Heart right ventricle (tissue), 16 donors: Measurements from ENCODE around the gene AGPAT3. TPM values are rescaled to one million over a fixed set of nuclear protein-coding genes. Genes with fewer than 3 reads are reported as not detected.

Experiments
- ATAC-seq, 8 donors: fragments of 200-7000 bp; cut with Tn5 transposase; one replicate each; pipeline ENCODE4 v1.9.1; 2020; ENCODE audit warnings: mild to moderate bottlenecking in 8 of 8, moderate library complexity in 8 of 8, moderate number of reproducible peaks in 1 of 8
- DNase-seq, 2 donors: peaks; one replicate each; pipeline ENCODE4 v3.0.0-alpha.2; 2020
- H3K27ac ChIP-seq, 10 donors: fragments of 200-600 bp; sonication (generic) in 2 of 10; one replicate each; pipeline versions ENCODE4 v1.5.0 to v1.8.0; 2020 to 2022; ENCODE audit warnings: mild to moderate bottlenecking in 3 of 10
- H3K27me3 ChIP-seq, 7 donors: fragments of 200-600 bp; one replicate each; pipeline ENCODE4 v1.8.0; 2021 to 2022; ENCODE audit warnings: mild to moderate bottlenecking in 2 of 7
- H3K36me3 ChIP-seq, 9 donors: fragments of 200-600 bp; sonication (generic) in 1 of 9; one replicate each; pipeline versions ENCODE4 v1.5.0 to v1.8.0; 2020 to 2022; ENCODE audit warnings: mild to moderate bottlenecking in 2 of 9
- H3K4me1 ChIP-seq, 9 donors: fragments of 200-600 bp; sonication (generic) in 1 of 9; one replicate each; pipeline versions ENCODE4 v1.5.0 to v1.8.0; 2020 to 2022; ENCODE audit warnings: mild to moderate bottlenecking in 4 of 9
- H3K4me3 ChIP-seq, 10 donors: fragments of 200-600 bp; sonication (generic) in 2 of 10; one replicate each; pipeline versions ENCODE4 v1.5.0 to v1.8.0; 2020 to 2022; ENCODE audit warnings: mild to moderate bottlenecking in 7 of 10, moderate library complexity in 2 of 10
- H3K9me3 ChIP-seq, 11 donors: fragments of 200-600 bp in 10 of 11; sonication (generic) in 2 of 11; one replicate each; pipeline versions ENCODE4 v1.5.0 to v1.8.0; 2013 to 2022; ENCODE audit warnings: mild to moderate bottlenecking in 2 of 11, control low read depth in 1 of 11, moderate library complexity in 1 of 11
- WGBS, 2 donors: extraction: QIAGEN DNeasy Blood & Tissue Kit; methylation state at CpG; one replicate each; pipeline ENCODE4 v1.1.7; 2013; ENCODE audit warnings: inconsistent platforms in 1 of 2; 5-methylcytosine and 5-hydroxymethylcytosine counted together
- intact Hi-C, 10 donors: fragments of 100-400 bp; cut with DNase I; formaldehyde crosslinking; loops; one replicate each; pipeline versions ENCODE4 v1.11.1 to v1.14.2; 2022
- polyA plus RNA-seq, 2 donors: library from polyadenylated mRNA; stranded (reverse); fragments of 200-250 nt; gene quantifications; one replicate each; pipeline ENCODE4 v1.2.3, GENCODE V29; 2013
- total RNA-seq, 10 donors: library from RNA; stranded (reverse); fragmentation: NEBNext Ultra II Directional in 3 of 10; extraction: Animal tissue kit (Norgen Biotek cat#: 25700) in 3 of 10; gene quantifications; one replicate each; pipeline versions ENCODE4 v1.2.1 to v1.2.4, GENCODE V29; 2021 to 2023
- TF ChIP-seq, protein P1 (sequence below), 9 donors: fragments of 200-600 bp; sonication (generic) in 2 of 9; IDR thresholded peaks; one replicate each; pipeline versions ENCODE4 v1.5.0 to v1.8.0; 2021 to 2022; ENCODE audit warnings: antibody characterized with exemption in 9 of 9, mild to moderate bottlenecking in 5 of 9, moderate library complexity in 1 of 9
- donor health status: Arrhythmogenic right ventricular cardiomyopathy.
- donor health status: ischemic (EF 13 %, LVEDD 7.1; RV severe dilation, severe dysfunction).
- donor health status: healthy with polysubstance abuse.
- donor health status: DM: no; HTN: yes; CAD: no.
- donor health status: DM: no; HTN: no; CAD: no.
- donor health status: ischemic (EF 25% LVEDD 6.9; RV normal size, moderate dysfunction).
- donor health status: ischemic (EF 25% LVEDD 5.7; RV mildly dilated, moderate dysfunction).
- donor health status: healthy.
- donor health status: DM: yes; HTN: yes; CAD: no.
- donor health status: Ischemic cardiomyopathy.
- donor health status: ischemic (EF 35%, LVEDD 5.7; RV mildly dilated, moderate dysfunction).
- donor health status: nonischemic (EF 11% LVEDD 7.7; RV severe dilation, severe dysfunction).
- donor health status: DM: yes; HTN: yes; CAD: no.
- donor health status: PGD.
- donor health status: ischemic (EF 29% LVEDD 5.4; RV normal size, mild dysfunction).
- donor health status: nonischemic (EF 23%, LVEDD 6.1; RV moderate dilation, normal function).

Gene AGPAT3
- total and polyA plus RNA-seq, 12 donors, result 19.7 to 110 (median 65.6) TPM

DNA sequence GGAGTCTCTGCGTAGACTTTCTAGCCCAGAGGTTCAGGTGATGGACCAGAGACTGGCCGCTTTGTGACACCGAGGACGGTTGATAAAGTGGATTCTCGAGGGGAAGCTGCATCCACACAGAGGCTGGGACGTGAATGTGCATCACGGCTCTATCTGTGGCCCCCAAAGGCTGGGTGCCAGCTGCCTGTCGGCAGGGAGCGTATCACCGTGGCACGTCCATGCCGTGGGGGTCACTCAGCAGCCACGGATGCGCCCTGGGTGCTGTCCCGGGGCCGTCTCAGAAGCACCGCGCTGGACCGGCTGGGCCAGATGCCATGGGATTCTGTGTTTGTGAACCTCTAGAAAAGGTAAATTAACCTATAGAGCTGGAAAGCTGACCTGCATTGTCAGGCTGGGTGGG is 89.9 kb downstream of the AGPAT3 start:
- H3K27ac ChIP-seq, result no peak overlapping the region
- intact Hi-C loops, result loop anchor here in 1 of 10 donors (5.0 kb wide), 1 partner anchor 148 kb away; no protein-coding TSS in a partner anchor

DNA sequence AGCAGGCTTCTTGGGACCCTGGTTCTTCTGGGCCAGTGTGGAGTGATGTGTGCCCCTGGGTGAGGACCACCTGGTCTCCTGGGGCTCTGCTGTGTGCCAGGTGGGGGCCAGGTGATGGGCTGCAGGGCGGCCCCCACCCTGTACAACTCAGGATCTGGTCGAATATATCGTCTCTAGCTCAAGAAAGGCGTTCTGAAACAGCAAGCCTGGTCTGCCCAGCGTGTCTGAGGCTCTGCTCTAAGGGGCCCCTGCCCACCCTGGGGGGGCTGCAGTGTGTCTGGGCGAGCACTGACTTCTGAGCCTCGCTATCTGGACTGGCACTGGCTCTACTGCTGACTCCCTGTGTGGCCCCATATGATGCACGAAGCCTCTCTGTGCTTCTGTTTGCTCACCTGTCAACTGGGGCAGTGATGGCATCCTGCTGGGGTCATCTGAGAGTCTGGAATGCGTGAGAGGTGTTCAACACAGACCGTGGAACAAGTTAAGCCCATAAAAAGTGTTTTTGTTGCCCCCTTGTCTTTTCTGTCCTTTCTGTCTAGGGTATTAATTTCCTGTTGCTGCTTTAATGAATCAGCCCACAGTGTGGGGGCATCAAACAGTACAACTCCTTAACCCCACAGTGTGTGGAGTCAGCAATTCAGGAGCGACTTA is 91.1 kb downstream of the AGPAT3 start:
- intact Hi-C loops, result loop anchor here in 1 of 10 donors (5.0 kb wide), 1 partner anchor 149 kb away; no protein-coding TSS in a partner anchor
- Histone ChIP-seq H3K27me3 (no peaks in the 10 kb centered on the region), H3K4me3 (no peak overlapping the region), H3K36me3 (peaks cover 0 to 26% (median 10%) of the 10 kb centered on the region in 9 donors), H3K4me1 (peaks cover 0 to 38% (median 26%) of the 10 kb centered on the region in 9 donors), H3K27ac (peak overlapping the region in 2 of 10 donors; percentile 40 to 49), H3K9me3 (no peaks in the 10 kb centered on the region)
- ATAC-seq (peak in 1 of 8 donors; percentile 22), DNase-seq (no peak)
- WGBS, 2 donors, result 84 to 87% methylated on average over 11 of the region's 11 CpGs
- TF ChIP-seq, protein P1, sequence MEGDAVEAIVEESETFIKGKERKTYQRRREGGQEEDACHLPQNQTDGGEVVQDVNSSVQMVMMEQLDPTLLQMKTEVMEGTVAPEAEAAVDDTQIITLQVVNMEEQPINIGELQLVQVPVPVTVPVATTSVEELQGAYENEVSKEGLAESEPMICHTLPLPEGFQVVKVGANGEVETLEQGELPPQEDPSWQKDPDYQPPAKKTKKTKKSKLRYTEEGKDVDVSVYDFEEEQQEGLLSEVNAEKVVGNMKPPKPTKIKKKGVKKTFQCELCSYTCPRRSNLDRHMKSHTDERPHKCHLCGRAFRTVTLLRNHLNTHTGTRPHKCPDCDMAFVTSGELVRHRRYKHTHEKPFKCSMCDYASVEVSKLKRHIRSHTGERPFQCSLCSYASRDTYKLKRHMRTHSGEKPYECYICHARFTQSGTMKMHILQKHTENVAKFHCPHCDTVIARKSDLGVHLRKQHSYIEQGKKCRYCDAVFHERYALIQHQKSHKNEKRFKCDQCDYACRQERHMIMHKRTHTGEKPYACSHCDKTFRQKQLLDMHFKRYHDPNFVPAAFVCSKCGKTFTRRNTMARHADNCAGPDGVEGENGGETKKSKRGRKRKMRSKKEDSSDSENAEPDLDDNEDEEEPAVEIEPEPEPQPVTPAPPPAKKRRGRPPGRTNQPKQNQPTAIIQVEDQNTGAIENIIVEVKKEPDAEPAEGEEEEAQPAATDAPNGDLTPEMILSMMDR (IDR thresholded peaks at IDR 0.05), result no peak

More for the DNA sequence above, 89.9 kb downstream of the AGPAT3 start:
- no peaks in the 10 kb centered on the region for H3K27me3 ChIP-seq
- TF ChIP-seq, protein P1 (IDR thresholded peaks at IDR 0.05), result no peak
- ATAC-seq (no peak), DNase-seq (no peak)
- 84 to 86% methylated on average over 19 of the region's 19 CpGs for WGBS, 2 donors
- H3K4me1 ChIP-seq, result peaks cover 0 to 40% (median 26%) of the 10 kb centered on the region in 9 donors
- no peak overlapping the region for H3K4me3 ChIP-seq
- H3K36me3 ChIP-seq, result peaks cover 0 to 22% (median 4%) of the 10 kb centered on the region in 9 donors
- H3K9me3 ChIP-seq, result peaks cover 0 to under 1% (median 0%) of the 10 kb centered on the region in 11 donors

DNA sequence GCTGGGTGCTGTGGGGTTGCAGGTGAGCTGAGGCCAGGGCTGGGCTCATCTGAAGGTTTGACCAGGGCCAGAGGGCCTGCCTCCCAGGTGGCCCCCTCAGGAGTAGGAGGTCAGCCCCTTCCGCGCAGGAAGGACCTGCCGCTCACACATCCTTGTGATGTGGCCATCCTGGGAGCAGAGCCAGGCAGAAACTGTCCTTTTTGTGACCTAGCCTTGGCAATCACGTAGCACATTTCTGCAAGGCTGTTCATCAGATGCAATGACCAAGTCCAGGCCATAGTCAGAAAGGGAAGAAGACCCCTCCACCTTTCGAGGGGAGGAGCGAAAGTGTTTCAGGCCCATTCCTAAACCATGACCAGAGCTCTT is 91.6 kb downstream of the AGPAT3 start:
- intact Hi-C loops, result loop anchor here in 1 of 10 donors (5.0 kb wide), 1 partner anchor 149 kb away; no protein-coding TSS in a partner anchor

DNA sequence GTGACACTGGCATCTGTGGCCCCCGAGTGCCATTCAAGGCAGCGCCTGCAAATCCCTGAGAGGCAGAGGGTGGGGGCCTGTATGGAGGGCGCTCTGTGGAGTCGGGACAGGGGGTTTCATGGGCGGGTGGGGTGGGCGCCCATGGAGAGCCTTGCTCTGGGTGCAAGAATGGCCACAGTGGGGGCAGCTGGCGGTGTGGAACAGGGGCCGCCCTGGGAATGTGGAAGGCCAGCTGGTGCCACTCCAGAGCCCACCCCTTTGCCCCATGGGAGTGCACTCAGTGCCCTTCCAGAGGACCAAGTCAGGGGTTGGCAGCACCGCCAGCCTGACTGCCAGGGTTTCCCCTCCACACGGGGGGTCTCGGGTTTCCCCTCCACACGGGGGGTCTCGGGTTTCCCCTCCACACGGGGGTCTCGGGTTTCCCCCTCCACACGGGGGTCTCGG is 92.1 kb downstream of the AGPAT3 start:
- Histone ChIP-seq H3K36me3 (peaks cover 0 to 32% (median 12%) of the 10 kb centered on the region in 9 donors), H3K4me1 (peaks cover 0 to 38% (median 26%) of the 10 kb centered on the region in 9 donors), H3K27ac (no peak overlapping the region), H3K4me3 (no peak overlapping the region), H3K27me3 (no peaks in the 10 kb centered on the region), H3K9me3 (no peaks in the 10 kb centered on the region)
- DNase-seq (no peak), ATAC-seq (peak in 1 of 8 donors; percentile 31)
- intact Hi-C loops, result loop anchor here in 1 of 10 donors (5.0 kb wide), 1 partner anchor 150 kb away; no protein-coding TSS in a partner anchor
- WGBS, 2 donors, result 75 to 77% methylated on average over 14 to 17 of the region's 17 CpGs
- TF ChIP-seq, protein P1 (IDR thresholded peaks at IDR 0.05), result no peak

More for the DNA sequence above, 91.6 kb downstream of the AGPAT3 start:
- H3K36me3 ChIP-seq, result peaks cover 0 to 29% (median 12%) of the 10 kb centered on the region in 9 donors
- no peaks in the 10 kb centered on the region for H3K9me3 ChIP-seq
- no peaks in the 10 kb centered on the region for H3K27me3 ChIP-seq
- H3K27ac ChIP-seq, result peak overlapping the region in 2 of 10 donors; percentile 40 to 49
- ATAC-seq (peak; percentile 9 to 75 (median 46)), DNase-seq (no peak)
- no peak overlapping the region for H3K4me3 ChIP-seq
- WGBS, 2 donors, result 45 to 46% methylated on average over 6 of the region's 6 CpGs
- peaks cover 0 to 38% (median 26%) of the 10 kb centered on the region in 9 donors for H3K4me1 ChIP-seq
- TF ChIP-seq, protein P1 (IDR thresholded peaks at IDR 0.05), result no peak
